ENCODE results near the gene SMURF2. TPM values are rescaled to one million over a fixed set of nuclear protein-coding genes. Genes with fewer than 3 reads are reported as not detected.

The SMURF2 gene
- total and polyA plus RNA-seq, 10 of the 15 experiments (the other 5 are each of a cell fraction or from before 2014, with no cell fraction given) = 2.8 to 13.4 (median 7.5) TPM

DNA sequence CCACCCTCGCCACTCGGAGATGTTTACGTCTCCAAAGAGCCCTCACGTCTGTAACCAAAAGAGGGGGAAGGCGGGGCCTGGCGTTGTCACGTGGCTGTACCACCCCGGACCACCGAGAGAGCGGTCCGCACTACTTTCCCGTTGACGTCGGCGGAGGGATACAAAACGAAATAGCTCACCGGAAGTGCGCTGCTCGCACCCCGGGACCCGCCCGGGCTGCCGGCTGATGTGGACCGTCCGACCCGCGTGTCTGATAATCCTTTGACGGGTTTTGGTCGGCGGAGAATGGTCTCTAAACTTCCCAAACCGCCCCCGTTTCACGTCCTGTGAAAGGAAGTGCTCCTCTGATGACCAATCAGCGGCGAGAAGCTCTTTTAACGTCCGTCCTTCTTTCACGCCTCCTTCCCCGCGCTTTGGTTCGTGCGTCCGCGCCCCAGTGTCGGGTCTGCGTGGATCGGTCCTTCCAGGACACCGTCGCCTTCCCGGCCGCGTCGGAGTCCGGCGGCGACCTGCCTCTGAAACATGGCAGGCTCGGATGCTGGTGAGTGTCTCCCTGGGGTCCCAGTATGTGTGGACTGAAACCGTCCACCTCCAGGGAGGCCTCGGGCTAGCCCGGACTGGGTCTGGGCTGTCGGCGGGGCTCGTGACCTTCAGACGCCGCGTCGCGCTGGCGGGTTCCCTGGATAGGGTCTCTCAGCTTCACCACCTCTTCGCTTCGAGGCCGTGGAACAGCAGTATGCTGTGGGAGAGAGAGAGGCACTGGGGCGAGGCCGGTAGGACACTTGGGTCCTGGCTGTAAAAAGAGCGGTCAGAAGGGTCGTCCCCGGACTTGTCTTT lies 155.3 kb downstream of the SMURF2 start, which contains the start of gene CEP95 (continued):
- TF ChIP-seq, protein P1, sequence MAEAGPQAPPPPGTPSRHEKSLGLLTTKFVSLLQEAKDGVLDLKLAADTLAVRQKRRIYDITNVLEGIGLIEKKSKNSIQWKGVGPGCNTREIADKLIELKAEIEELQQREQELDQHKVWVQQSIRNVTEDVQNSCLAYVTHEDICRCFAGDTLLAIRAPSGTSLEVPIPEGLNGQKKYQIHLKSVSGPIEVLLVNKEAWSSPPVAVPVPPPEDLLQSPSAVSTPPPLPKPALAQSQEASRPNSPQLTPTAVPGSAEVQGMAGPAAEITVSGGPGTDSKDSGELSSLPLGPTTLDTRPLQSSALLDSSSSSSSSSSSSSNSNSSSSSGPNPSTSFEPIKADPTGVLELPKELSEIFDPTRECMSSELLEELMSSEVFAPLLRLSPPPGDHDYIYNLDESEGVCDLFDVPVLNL (IDR thresholded peaks at IDR 0.05; ENCODE audit: low read depth, low read length) = no peak
- TF ChIP-seq FOS (IDR thresholded peaks at IDR 0.05; ENCODE audit: borderline replicate concordance, extremely low read depth, insufficient read length) (no peak), ESRRA (IDR thresholded peaks at IDR 0.05; ENCODE audit: low read length) (no peak), KDM1A (IDR thresholded peaks at IDR 0.05; ENCODE audit: borderline replicate concordance) (no peak), MXI1 (IDR thresholded peaks at IDR 0.05; ENCODE audit: low read depth, low read length) (peak; percentile 67), NBN (IDR thresholded peaks at IDR 0.05) (peak; percentile 97), GABPA (IDR thresholded peaks at IDR 0.05; ENCODE audit: low read depth) (peak; percentile 85), SIX5 (IDR thresholded peaks at IDR 0.05; ENCODE audit: low read depth, low read length, severe bottlenecking) (peak; percentile 10), NFIC (IDR thresholded peaks at IDR 0.05; ENCODE audit: low read depth, low read length) (no peak), STAT1 (conservative IDR thresholded peaks at IDR 0.05) (peak; percentile 82; the same call in 1 of the 2 replicates), PAX5 (IDR thresholded peaks at IDR 0.05; ENCODE audit: borderline replicate concordance, low read depth, low read length) (0 out of 2 replicates have a peak, but pooled peaks have one; percentile 10), ZBED1 (IDR thresholded peaks at IDR 0.05; ENCODE audit: borderline replicate concordance) (no peak), CHD2 (IDR thresholded peaks at IDR 0.05; ENCODE audit: borderline replicate concordance, low read depth, low read length) (peak; percentile 94), EED (IDR thresholded peaks at IDR 0.05; ENCODE audit: low read depth) (peak; percentile 15; the same call in 1 of the 2 replicates), HDAC2 (IDR thresholded peaks at IDR 0.05) (no peak), STAT3 (IDR thresholded peaks at IDR 0.05; ENCODE audit: low read depth, low read length) (no peak), POLR2AphosphoS5 (IDR thresholded peaks at IDR 0.05; ENCODE audit: low read length) (peak; percentile 50), JUND (IDR thresholded peaks at IDR 0.05; ENCODE audit: low read depth, low read length) (no peak), MTA2 (IDR thresholded peaks at IDR 0.05; ENCODE audit: low read depth) (peak; percentile 51), ZNF217 (IDR thresholded peaks at IDR 0.05) (no peak), ZNF622 (IDR thresholded peaks at IDR 0.05) (no peak), E2F8 (IDR thresholded peaks at IDR 0.05; ENCODE audit: low read depth, partially characterized antibody) (peak; percentile 87), SMAD1 (IDR thresholded peaks at IDR 0.05; ENCODE audit: low read depth, partially characterized antibody) (peak; percentile 10)
- TF ChIP-seq, protein P2, sequence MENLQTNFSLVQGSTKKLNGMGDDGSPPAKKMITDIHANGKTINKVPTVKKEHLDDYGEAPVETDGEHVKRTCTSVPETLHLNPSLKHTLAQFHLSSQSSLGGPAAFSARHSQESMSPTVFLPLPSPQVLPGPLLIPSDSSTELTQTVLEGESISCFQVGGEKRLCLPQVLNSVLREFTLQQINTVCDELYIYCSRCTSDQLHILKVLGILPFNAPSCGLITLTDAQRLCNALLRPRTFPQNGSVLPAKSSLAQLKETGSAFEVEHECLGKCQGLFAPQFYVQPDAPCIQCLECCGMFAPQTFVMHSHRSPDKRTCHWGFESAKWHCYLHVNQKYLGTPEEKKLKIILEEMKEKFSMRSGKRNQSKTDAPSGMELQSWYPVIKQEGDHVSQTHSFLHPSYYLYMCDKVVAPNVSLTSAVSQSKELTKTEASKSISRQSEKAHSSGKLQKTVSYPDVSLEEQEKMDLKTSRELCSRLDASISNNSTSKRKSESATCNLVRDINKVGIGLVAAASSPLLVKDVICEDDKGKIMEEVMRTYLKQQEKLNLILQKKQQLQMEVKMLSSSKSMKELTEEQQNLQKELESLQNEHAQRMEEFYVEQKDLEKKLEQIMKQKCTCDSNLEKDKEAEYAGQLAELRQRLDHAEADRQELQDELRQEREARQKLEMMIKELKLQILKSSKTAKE (IDR thresholded peaks at IDR 0.05; ENCODE audit: low read depth, poor library complexity, severe bottlenecking) = peak; percentile 21
- TF ChIP-seq, protein P3, sequence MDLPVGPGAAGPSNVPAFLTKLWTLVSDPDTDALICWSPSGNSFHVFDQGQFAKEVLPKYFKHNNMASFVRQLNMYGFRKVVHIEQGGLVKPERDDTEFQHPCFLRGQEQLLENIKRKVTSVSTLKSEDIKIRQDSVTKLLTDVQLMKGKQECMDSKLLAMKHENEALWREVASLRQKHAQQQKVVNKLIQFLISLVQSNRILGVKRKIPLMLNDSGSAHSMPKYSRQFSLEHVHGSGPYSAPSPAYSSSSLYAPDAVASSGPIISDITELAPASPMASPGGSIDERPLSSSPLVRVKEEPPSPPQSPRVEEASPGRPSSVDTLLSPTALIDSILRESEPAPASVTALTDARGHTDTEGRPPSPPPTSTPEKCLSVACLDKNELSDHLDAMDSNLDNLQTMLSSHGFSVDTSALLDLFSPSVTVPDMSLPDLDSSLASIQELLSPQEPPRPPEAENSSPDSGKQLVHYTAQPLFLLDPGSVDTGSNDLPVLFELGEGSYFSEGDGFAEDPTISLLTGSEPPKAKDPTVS (IDR thresholded peaks at IDR 0.05; ENCODE audit: low read depth, low read length) = no peak
